HG02885 (cell line): ENCODE results near the gene GPD2.

Experiments
- ATAC-seq: cut with Tn5 transposase; IDR thresholded peaks from one replicate; pipeline ENCODE4 v1.9.1; 2021; ENCODE audit warnings: mild to moderate bottlenecking; ENCODE audit not compliant: unreplicated experiment, poor library complexity

GPD2 gene

DNA sequence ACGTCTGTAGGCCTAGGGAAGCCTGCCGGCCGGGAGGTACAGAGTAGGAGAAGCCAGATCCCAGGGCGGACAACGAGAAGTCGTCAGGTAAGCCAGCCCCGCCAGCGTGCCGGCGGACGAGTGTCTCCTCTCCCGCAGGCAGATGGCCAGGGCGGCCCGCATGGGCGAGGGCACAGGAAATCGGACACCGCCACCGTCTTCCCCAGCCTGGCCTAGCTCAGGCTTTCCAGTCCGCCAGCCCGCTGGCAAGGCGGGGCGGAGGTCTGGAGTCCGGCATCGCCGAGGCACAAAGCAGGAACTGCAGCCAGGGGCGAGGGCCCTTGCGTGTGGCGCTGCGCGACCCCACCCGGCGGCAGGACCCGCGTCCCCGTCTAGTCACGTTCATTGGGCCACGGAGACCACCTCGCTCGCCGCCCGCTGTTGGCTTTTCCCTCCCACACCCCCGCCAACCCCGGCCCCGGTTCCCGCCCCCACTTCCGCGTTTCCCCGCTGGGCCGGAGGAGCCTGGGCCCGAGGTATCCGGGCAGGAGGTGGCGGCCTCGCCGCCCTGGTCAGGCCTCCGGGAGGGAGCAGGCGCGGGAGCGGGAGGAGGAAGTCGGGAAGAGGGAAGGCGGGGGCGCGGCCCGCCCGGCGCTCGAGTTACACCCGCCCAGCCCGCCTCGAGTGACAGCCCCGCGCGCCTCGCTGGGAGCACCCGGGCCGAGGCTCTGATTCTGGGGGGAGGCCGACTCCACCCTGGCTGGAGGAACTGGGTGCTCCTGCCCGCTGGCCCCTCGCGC lies at the start of gene GPD2:
Gene GPD2, plus strand, starts transcription at position 662 of the 779 bp plus-strand sequence. CDS start 39,727 bp downstream, outside the sequence.
- peak; percentile 51 for ATAC-seq

DNA sequence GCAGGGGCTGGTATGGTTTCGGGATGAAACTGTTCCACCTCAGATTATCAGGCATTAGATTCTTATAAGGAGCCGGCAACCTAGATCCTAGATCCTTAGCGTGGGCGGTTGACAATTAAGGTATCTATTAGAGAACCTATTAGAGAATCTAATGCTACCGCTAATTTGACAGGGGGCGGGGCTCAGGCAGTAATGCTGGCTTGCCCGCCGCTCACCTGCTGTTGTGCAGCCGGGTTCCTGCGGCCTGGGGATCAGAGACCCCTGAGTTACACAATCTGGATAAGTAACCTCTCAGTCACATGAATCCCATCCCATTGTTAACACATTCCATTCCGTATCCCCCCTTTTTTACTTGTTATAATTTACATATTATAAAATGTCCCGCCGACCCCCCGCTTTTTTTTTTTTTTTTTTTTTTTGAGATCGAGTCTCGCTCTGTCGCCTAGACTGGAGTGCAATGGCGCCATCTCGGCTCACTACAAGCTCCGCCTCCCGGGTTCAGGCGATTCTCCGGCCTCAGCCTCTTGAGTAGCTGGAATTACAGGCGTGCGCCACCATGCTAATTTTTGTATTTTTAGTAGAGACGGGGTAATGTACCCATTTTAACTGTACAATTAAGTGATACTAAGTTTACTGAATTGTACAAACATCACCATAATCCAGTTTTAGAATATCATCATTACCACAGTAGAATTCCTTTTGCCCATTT lies 42.0 kb upstream of the GPD2 start:
- ATAC-seq, result no peak

DNA sequence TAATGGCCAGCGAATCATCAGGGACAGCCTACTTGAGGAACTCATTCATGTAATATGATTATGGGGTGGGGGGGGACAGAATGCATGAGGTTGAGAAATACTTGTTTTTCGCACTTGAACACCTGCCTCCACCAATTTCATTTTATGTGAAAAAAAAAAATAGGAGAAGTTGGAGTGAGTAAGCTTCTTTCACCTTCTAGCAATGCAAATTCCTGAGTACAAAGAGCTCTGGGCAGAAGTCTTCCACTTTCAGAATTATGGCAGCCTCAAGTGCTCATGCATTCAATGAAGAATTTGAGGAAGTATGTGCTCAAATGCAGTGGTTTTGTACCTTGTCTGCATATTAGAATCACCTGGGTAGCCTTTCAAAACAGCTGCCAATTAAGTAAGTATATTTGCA lies 40.1 kb upstream of the GPD2 start:
- peak; percentile 40 for ATAC-seq

DNA sequence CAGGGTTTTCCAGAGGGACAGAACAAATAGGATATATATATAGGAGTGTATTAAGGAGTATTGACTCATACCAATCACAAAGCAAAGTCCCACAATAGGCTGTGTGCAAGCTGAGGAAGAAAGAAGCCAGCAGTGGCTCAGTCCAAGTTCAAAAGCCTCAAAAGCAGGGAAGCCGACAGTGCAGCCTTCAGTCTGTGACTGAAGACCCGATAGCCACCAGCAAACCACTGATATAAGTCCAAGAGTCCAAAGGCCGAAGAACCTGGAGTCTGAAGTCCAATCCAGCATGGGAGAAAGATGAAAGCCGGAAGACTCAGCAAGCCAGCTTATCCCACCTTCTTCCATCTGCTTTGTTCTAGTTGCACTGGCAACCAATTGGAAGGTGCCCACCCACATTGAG lies 39.0 kb upstream of the GPD2 start:
- ATAC-seq, result no peak

DNA sequence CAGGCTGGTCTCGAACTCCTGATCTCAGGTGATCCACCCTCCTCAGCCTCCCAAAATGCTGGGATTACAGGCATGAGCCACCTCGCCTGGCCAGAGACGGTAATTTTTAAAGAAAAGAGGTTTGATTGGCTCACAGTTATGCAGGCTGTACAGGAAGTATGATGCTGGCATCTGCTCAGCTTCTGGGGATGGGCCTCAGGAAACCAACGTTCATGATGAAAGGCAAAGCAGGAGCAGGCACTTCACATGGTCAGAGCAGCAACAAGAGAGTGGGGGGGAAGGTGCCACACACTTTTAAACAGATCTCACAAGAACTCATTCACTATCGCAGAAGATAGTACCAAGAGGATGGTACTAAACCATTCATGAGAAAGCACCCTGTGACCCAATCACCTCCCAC lies 38.0 kb upstream of the GPD2 start:
- no peak for ATAC-seq

DNA sequence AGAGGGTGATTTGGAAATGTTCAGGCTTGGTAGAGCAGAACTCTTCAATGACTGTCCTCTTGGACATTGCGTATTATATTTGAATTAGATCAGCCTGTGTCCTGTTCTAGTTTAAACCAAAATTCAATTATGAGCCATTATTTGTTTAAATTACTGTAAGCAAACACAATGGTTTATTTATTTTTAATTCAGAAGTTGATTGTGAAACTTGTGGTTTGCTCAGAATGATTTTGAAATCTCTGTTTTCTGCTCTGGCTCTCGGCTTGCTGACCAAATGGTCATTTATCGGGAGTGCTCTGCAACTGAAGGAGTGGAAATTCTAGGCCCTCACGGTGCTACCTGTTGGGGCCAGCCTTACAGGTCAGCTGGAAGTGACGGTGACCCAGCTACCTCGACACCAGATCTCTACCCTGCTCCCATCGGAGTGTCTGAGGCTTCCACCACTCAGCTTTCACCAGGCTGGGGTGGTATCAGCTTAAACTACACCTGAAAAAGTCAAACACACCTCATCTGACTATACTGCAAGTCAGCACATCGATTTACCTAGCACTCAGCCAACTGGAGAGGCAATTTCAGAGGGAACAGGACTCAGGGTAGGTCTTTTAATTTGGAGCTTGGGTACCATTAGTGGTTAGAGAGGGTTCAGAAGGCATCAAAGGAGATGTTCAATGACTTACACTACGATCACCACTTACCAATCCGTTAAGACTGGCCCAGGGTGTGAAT lies 36.8 kb upstream of the GPD2 start:
- peak; percentile 0 for ATAC-seq

DNA sequence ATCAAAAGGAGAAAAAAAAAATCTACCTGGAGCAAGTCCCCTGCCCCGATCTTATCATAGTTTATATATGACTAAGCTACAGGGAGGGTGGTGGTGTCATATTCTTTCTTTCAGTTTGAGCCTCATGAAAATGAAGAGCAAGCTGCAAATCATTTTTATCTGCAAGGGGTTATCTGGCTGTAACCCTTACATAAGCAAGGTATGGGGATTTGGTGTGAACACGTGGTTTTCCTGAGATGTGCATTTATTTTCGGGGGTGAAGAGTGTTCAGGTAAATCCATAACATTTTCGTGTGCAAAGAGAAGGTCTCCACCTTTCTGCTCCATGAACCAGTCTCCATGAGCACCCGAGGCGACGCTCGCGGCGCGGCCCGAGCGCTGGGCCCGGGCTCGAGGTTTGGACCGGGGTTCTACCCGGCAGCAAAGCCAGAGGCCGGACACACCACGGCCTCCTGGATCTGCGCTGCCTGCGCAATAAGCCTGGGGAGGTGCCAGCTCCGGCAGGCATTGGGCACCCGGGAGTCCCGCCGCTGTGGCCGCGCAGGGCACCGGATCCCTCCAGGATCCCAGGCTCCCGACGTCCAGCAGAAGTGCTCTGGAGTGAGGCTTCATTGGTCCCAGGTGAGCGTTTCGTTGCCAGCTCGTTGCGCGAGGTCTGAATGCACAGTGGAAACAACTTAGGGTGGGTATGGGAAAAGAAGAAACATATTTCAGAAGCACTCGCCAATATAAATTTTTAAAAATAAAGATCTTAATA lies 36.1 kb upstream of the GPD2 start:
- peak; percentile 40 for ATAC-seq

DNA sequence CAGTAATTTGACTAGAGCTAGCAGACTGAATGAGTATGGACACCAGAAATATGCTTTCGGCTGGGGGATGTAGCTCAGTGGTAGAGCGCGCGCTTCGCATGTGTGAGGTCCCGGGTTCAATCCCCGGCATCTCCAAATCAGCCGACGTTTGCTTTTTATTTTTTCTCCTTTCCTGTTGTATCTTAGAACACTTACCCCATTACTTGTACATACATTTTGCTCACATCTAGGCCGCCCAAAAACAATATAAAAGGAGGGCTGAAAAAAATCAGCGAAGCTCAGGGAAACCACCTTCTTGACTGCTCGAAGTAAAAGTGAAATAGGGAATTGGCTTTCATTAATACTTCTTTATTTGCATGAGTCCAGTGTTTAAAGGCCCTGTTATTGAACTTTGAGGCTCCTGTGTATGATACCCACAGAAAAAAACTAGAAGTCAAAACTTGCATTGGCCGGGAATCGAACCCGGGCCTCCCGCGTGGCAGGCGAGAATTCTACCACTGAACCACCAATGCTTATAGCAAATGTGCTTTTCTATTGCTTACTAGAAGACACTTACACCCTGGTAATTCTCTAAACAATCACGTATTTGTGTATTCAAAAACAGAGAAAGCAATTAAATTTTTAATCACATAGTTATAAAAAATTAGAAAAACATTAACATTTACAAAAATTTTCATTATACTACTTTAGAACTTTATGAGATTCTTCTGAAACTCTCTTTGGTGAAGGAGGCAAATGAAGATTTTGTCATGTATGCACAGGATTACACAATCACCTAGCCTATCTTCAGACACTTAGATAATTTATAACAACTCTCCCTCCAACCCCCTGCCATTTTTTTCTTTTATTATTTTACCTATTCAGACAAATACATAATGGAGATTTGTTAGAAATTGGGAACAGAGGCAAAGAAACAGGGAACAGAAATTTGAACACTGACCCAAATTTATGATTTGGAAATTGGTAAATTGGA lies 35.2 kb upstream of the GPD2 start:
- peak; percentile 67 for ATAC-seq

DNA sequence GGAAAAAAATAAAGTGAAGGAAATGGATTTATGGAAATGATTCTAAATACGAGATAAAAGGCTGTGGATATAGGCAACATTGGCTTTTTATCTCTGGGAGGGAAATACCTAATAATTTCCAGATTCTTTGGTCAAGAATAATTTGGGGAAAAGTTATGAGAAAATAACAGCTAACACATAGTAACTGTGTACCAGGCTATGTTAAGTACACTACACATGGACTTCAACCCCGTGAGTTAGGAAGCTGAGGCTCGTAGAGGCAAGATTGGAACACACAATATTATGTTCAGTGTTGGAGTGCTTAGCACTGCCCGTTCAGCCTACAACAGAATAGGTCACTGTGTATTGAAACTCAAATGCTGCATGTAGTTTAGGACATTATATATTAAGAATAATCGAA lies 34.3 kb upstream of the GPD2 start:
- ATAC-seq, result no peak

DNA sequence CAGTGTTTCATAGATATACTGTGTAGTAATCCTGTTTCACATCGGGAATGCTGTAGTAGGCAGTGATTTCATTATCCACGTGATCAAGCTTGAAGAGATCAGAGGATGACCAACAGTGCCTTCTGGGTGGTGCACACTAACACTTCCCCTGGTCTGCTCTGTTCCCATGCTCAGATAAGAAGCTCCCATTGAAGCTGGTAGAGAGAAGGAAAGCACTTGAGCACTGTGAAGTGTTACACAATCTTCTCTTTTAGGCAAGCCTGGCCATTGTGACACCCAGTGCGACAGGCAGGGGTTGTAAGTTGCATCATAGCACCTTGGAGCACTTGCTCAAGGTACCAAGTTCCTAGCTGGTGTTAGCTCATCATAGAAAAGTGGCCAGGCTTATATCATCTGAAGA lies 30.6 kb upstream of the GPD2 start:
- no peak for ATAC-seq

DNA sequence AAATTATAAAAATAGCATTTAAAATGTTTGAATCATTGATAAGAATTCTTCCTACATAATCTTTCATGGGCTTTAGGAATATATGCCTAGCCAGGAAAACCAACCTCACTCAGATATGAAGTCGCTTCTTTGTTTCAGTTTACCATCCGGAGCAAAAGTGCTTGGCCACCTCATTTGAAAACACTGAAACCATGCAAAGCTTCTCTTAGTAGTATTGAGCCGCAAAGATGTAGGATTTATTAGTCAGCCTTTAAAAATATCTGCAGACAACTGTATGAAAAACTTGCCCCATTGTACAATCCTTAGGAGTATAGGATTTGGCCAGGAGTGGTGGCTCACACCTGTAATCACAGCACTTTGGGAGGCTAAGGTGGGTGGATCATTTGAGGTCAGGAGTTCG lies 24.3 kb upstream of the GPD2 start:
- peak; percentile 62 for ATAC-seq

DNA sequence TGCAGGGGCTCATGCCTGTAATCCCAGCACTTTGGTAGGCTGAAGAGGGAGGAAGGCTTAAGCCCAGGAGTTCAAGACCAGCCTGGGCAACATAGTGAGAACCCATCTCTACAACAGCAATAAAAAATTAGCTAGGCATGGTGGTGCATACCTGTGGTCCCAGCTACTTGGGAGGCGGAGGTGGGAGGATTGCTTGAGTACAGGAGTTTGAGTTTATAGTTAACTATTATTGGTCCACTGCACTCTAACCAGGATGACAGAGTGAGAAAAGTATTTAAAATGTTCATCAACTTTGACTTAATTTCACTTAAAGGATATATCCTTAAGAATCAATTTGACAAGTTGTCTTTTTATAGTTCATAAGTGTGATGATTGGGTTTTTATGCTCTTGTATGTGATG lies 14.3 kb upstream of the GPD2 start:
- no peak for ATAC-seq

DNA sequence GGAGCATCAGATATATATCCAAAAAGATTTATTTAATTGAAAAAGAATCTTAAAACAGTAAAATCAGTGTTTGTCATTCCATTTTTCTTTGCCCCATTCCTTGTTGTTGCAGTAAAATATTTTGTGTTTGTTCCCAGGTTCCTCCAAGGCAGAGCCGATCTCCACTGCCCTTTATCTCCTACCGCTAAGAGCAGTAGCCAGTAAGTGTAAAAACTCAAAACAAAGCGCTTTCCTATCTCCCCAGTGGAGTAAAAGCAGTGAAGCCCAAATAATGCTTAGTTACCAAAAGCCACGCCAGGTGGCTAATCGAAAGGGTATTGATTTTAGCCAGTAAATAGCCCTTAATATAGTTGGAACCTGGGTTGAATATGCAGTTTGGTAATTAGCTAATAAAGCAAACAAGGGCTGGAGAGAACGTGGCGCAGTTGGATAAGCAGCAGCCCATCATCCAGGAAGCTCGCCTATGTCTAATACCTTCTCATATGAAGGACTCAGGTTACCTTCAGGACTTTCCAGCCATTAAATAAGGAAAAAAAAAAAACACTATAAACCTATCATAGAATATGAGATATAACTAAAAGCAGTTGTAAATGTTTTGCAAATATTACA lies 12.4 kb upstream of the GPD2 start:
- ATAC-seq, result no peak

DNA sequence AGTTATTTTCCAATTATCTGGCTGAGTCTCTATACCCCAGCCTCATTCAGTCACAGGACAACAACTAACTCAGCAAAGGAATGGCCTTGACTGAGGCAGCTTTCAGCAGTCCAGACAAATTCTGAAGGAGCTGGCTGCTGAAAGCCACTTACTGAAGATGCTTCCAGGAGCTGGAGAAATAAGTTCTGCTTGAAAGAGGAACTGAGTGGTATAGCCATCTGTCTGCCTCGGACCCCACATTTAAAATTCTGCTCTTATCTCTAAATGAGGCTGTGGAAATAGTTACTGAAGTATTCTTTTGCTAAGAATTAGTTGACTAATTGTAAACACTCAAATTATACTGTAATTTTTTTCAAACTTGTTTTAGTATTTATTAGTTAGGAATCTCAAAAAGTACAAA lies 9.1 kb upstream of the GPD2 start:
- ATAC-seq, result no peak

DNA sequence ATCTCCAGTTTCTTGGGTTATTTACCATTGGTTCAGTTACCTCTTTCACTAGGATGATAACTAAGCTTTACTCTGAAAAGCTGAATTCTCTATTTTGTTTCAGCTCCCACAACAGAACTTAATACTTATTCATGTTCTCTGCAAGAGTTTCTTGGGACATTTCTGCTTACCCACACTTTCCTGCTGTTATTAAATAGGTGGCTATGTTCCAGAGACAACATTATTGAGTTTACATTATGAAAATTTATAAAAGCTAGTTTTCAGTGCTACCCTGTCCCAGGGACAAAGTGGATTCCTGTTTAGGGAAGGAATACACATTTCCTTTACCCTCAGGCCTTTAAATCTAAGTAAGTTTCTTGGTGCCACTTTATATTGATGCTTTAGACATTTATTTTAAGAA lies 7.0 kb upstream of the GPD2 start:
- no peak for ATAC-seq

DNA sequence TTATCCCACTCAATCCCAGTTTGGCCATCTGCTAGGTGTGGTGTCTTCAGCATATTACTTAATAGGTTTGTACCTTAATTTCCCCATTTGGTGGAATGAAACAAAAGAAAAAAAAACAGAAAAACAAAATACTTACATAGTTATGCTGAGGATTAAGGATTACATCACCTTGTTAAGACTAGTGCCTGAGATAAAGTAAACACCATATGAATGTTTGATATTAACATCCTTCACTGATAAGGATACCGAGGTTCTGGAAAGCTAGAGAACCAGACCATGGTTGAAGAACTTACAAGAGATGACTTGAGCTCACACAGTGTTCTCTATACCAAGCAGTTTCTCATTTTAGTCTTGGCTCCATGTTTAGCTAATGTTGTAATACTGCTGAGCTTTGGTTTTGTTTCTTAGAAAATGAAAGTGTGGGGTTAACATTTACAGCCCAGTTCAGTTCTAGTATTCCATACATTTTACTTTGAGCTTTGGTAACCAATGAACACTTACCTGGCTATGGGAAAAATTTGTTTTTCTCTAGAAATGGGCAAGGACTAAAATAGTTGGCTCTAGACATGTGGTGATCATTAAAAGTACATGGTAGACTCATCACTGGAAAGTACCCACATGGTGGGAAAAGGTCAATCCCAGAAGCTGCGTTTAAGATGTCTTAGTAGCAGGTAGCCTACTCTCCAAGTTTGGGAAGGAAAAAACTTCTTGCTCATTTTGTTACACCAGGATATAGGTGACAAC lies 5.8 kb upstream of the GPD2 start:
- ATAC-seq, result peak; percentile 29

DNA sequence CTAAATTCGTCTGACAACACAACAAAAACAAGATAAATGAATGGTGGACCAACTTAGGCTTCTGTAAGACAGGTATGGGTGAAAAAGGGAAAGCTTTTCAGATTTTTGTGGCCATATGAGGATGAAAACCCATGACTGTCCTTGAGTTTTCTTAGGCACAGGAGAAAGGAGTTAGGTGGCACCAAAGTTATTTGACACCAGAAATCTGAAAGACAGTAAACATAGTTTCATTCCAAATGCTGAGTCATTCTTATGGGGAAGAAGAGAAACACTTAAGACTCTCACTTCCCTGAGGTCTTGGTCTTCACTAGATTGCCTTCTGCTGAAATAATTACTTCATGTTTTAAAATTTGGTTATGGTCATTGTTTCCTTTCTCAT lies 5.2 kb upstream of the GPD2 start:
- ATAC-seq, result peak; percentile 72
